Skeletal muscle satellite cell (primary cell): ENCODE data around the gene PGAM1. TPM values are rescaled to one million over a fixed set of nuclear protein-coding genes. Genes with fewer than 3 reads are reported as not detected.

Source experiments
- H3K27me3 ChIP-seq: 2 replicates; pipeline ENCODE4 v1.7.0; 2013; ENCODE audit warnings: low read length; ENCODE audit not compliant: control insufficient read depth, insufficient read depth
- H3K36me3 ChIP-seq: 2 replicates; pipeline ENCODE4 v1.7.0; 2013; ENCODE audit warnings: mild to moderate bottlenecking, control low read depth, low read length; ENCODE audit not compliant: insufficient read depth
- H3K4me1 ChIP-seq: 2 replicates; pipeline ENCODE4 v1.7.0; 2013; ENCODE audit warnings: low read length; ENCODE audit not compliant: control insufficient read depth, insufficient read depth
- H3K4me2 ChIP-seq: 2 replicates; pipeline ENCODE4 v1.7.0; 2013; ENCODE audit warnings: mild to moderate bottlenecking, low read length
- H3K4me3 ChIP-seq: 2 replicates; pipeline ENCODE4 v1.7.0; 2013; ENCODE audit warnings: low read length
- H3K9ac ChIP-seq: 2 replicates; pipeline ENCODE4 v1.7.0; 2013; ENCODE audit warnings: mild to moderate bottlenecking, low read depth, low read length, moderate library complexity
- H3K9me3 ChIP-seq: replicated peaks from 2 replicates; pipeline ENCODE4 v1.7.0; 2013; ENCODE audit warnings: mild to moderate bottlenecking, control low read depth, low read length
- total RNA-seq: library from RNA; depleted of rRNA; stranded (reverse); fragments of >200 nt; gene quantifications from 2 replicates; pipeline ENCODE4 v1.2.3, GENCODE V29; 2012; rRNA removed

The PGAM1 gene
- total RNA-seq = 694 and 782 TPM in 2 replicates

DNA sequence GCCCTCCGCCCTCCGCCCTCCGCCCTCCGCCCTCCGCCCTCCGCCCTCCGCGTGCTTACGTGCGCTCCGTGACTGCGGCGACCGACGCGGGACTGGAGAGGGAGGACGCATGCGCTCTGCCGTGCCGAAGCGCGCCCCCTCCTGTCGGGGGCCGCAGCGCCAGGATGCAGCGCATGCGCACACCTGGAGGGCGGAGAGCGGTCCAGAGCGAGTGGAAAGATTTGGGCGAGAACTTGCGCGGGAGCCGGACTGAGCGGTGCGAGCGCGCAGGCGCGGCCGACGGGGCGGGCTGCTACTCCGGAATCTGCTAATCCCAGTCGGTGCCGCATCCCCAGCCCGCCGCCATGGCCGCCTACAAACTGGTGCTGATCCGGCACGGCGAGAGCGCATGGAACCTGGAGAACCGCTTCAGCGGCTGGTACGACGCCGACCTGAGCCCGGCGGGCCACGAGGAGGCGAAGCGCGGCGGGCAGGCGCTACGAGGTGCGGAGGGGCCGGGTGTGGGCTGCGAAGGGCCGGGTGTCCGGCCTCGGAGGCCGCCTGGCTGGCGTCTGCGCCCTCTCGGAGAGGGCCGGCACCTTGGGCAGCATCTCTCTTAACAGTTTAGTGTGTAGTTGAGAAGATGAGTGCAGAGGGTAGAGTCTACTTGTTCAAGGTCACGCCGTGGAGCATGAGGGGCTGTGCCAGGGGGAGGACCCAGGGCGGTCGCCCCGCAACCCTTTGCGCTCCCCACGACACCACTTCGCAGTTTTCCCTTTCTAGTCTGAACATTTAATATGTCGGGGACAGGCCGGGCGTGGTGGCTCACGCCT is at the start of gene PGAM1:
Gene PGAM1, plus strand, starts transcription at position 228 of the 812 bp plus-strand sequence. Its CDS starts 117 bp downstream, at position 345.
- peak within 1 kb of the TSS; percentile 95 for H3K4me2 ChIP-seq
- H3K4me1 ChIP-seq = peaks cover 26% of the 10 kb centered on the region
- peaks cover 36% of the 10 kb centered on the region for H3K36me3 ChIP-seq
- no peaks in the 10 kb centered on the region for H3K27me3 ChIP-seq
- H3K9ac ChIP-seq = peak within 1 kb of the TSS; percentile 98
- H3K9me3 ChIP-seq = no peaks in the 10 kb centered on the region
- peak within 1 kb of the TSS; percentile 99 for H3K4me3 ChIP-seq

DNA sequence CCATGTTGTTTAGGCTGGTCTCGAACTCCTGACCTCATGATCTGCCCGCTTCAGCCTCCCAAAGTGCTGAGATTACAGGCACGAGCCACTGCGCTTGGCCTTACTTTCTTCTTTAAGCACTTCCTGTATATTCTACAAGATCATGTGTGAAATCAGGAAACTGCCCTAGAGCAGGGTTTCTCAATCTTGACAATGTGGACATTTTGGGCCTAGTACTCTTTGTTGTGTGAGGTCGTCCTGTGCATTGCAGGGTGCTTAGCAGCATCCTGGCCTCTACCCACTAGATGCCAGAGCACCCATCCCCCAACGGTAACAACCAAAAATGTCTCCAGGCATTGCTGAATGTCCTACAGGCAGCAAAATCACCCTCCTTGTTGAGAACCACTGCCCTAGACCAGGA is 49.6 kb upstream of the PGAM1 start:
- no peak overlapping the region for H3K4me3 ChIP-seq
- H3K4me1 ChIP-seq = no peaks in the 10 kb centered on the region
- H3K9me3 ChIP-seq = no peaks in the 10 kb centered on the region
- H3K36me3 ChIP-seq = peaks cover 43% of the 10 kb centered on the region
- H3K9ac ChIP-seq = no peak overlapping the region
- H3K27me3 ChIP-seq = no peaks in the 10 kb centered on the region
- no peak overlapping the region for H3K4me2 ChIP-seq

DNA sequence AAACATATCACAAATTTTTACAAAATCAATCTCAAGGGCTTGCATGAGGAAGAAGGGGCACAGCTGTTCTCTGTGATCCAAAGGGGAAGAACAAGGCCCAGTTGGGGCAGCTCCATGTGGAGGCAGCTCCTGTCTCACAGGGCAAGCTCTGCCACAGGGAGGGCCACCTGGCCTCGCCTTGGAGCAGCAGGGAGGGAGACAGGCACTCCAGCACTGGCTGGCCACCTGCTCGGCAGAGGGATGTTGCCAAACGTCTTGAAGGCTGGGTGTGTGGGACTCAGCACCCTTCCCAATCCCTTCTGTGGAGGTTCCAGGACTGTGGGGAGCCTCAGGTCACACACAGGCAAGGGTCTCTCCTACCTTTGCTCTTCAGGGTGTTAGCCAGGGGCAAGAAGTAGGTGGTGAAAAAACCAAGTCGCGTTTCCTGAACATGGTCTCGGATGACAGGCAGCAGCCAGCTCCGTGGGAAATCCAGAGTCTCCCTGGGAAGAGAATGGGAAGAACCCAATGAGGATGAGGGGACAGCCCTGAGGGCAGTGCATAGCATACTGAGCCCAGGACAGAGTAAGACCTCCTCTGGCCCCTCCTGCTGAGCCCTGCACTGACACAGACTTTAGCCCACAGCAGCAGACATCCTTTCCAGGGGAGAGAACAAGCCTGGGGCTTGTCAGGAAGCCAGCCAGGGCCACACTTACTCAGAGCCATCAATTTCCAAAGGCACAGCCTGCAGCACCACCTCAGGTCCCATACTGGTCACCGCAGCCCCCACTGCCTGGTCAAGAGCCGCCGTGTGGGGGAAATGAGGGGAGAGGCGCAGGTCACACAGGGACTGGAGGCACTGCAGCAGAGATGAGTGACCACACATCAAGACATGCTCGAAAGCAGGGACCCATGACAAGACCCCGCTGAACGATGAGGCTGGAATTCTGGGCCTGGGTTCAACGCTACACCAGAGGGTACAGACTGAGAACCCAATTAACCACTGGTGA is 46.8 kb upstream of the PGAM1 start:
- Histone ChIP-seq H3K9me3 (no peaks in the 10 kb centered on the region), H3K27me3 (no peaks in the 10 kb centered on the region), H3K4me3 (no peak overlapping the region), H3K4me2 (no peak overlapping the region), H3K4me1 (no peaks in the 10 kb centered on the region), H3K36me3 (peaks cover 29% of the 10 kb centered on the region), H3K9ac (no peak overlapping the region)

DNA sequence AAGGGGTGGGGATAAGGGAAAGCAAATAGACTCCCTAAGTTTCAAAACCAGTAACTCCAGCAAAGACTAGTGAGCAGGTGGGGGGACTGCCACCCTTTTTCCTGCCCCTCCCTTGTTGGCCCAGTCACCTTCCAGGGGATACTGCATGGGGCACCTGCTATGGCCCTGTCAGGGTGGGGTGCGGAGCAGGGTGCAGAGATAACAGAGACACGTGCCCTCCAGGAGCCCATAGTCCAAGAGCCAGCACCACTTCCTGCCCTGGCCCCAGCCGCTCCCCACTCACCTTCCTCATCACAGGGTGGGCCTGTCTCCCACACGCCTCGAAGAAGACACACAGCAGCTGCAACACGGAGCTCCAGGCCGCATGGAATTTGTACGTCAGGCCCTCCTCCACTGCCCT is 45.5 kb upstream of the PGAM1 start:
- H3K4me2 ChIP-seq = no peak overlapping the region
- no peaks in the 10 kb centered on the region for H3K9me3 ChIP-seq
- no peaks in the 10 kb centered on the region for H3K4me1 ChIP-seq
- H3K27me3 ChIP-seq = no peaks in the 10 kb centered on the region
- H3K9ac ChIP-seq = no peak overlapping the region
- H3K4me3 ChIP-seq = no peak overlapping the region
- peaks cover 35% of the 10 kb centered on the region for H3K36me3 ChIP-seq

DNA sequence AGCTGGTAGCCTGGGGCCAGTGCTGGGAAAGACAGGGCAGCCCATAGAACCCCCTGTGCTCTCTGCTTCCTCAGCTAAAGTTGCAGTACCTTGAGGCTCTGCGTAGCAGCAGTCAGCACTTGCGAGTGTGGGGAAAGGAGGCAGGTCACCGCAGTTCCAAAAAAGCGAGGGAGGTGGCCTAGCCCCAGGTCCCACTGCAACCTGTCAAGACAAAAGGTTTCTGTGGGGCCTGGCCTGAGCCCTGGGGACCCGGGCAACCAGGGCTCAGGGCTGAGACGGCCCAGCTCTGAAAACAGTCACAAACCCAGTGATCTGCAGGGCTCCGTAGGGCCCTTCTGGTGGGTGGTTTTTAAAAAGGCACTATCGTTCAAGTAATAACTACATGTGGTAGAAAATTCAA is 44.4 kb upstream of the PGAM1 start:
- peaks cover 39% of the 10 kb centered on the region for H3K36me3 ChIP-seq
- H3K4me2 ChIP-seq = no peak overlapping the region

DNA sequence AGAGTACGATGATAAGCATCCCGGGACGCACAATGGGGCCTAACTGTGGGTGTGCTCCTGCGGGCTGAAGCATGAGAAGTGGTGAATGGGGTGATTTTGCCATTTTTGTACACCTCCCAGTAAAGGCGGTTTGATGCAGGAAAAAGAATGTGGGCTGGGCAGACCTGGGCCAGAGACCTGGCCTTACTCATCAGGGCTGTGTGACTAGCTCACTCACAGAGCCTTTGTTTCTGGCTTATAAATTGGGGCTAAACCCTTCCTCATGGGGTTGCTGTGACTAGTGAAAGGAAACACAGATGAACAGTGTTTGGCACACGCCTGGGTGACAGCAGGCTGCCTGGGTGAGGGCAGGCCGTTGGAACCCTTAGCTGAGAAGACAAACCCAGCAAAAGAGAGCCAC is 42.8 kb upstream of the PGAM1 start:
- Histone ChIP-seq H3K36me3 (peaks cover 49% of the 10 kb centered on the region), H3K9ac (no peak overlapping the region), H3K9me3 (no peaks in the 10 kb centered on the region), H3K4me3 (no peak overlapping the region), H3K4me1 (no peaks in the 10 kb centered on the region), H3K4me2 (no peak overlapping the region), H3K27me3 (no peaks in the 10 kb centered on the region)

More for the DNA sequence above, 44.4 kb upstream of the PGAM1 start:
- H3K27me3 ChIP-seq = no peaks in the 10 kb centered on the region
- no peaks in the 10 kb centered on the region for H3K9me3 ChIP-seq
- H3K4me1 ChIP-seq = no peaks in the 10 kb centered on the region
- H3K4me3 ChIP-seq = no peak overlapping the region
- H3K9ac ChIP-seq = no peak overlapping the region

DNA sequence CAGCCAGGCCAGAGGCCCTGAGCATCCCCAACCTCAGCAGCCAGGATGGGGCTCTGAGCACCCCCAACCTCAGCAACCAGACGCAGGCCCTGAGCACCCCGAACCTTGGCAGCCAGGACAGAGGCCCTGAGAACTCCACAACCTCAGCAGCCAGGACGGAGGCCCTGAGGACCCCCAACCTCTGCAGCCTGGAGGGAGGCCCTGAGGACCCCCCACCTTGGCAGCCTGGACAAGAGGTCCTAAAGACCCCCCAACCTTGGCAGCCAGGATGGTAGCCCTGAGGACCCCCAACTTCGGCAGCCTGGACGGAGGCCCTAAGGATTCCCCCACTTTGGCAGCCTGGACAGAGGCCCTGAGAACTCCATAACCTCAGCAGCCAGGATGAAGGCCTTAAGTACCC is 41.8 kb upstream of the PGAM1 start:
- no peak overlapping the region for H3K4me3 ChIP-seq
- H3K9ac ChIP-seq = no peak overlapping the region
- H3K4me2 ChIP-seq = no peak overlapping the region
- H3K27me3 ChIP-seq = no peaks in the 10 kb centered on the region
- H3K36me3 ChIP-seq = peaks cover 55% of the 10 kb centered on the region
- H3K9me3 ChIP-seq = no peaks in the 10 kb centered on the region
- H3K4me1 ChIP-seq = no peaks in the 10 kb centered on the region

DNA sequence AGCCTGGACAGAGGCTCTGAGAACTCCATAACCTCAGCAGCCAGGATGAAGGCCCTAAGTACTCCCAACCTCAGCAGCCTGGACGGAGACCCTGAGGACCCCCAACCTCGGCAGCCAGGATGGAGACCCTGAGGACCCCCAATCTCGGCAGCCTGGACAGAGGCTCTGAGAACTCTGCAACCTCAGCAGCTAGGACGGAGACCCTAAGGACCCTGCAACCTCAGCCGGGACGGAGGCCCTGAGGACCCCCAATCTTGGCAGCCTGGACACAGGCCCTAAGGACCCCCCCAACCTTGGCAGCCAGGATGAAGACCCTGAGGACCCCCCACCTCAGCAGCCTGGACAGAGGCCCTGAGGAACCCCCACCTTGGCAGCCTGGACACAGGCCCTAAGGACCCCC is 41.4 kb upstream of the PGAM1 start:
- H3K4me2 ChIP-seq = no peak overlapping the region
- H3K36me3 ChIP-seq = peaks cover 54% of the 10 kb centered on the region
- no peak overlapping the region for H3K9ac ChIP-seq
- no peaks in the 10 kb centered on the region for H3K9me3 ChIP-seq
- no peaks in the 10 kb centered on the region for H3K4me1 ChIP-seq
- H3K27me3 ChIP-seq = no peaks in the 10 kb centered on the region
- no peak overlapping the region for H3K4me3 ChIP-seq

DNA sequence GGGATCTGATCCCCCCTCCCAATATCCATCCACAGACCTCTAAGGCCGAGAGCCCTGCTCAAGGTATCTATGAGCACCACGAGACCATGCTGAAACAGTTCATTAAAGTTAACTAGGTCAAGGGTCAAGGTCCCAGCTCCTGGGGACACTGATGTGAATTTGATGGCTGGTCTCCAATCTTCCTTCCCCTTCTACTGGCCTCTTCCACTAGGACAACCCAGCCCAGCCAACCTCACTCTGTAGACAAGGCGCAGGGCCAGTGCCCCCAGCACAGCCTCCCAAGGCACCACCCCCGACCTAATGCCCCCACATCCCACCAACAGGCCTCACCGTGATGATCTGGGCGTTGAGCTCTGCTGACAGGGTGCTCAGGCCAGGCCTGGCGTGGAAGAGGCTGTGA is 40.4 kb upstream of the PGAM1 start:
- no peaks in the 10 kb centered on the region for H3K4me1 ChIP-seq
- no peaks in the 10 kb centered on the region for H3K9me3 ChIP-seq
- no peaks in the 10 kb centered on the region for H3K27me3 ChIP-seq

DNA sequence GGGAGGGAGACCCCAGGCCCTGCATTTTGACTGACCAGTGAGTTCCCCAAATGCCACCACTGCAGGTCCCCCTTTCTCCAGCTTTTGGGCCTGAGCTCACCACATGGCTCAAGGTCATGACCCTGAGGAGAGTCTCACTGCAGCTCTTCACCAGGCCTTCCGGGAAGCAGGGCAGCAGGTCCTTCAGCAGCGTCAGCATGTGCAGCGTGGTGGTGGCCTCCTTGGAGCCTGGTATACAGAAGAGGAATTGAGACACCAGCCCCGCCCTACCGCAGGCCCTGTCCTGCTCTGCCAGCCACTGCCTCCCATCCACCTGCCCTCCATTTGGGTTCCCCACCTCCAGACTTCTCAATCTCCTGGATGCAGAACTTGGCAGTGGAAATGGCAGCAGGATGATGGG is 37.8 kb upstream of the PGAM1 start:
- Histone ChIP-seq H3K36me3 (peaks cover 55% of the 10 kb centered on the region), H3K9ac (no peak overlapping the region), H3K4me3 (no peak overlapping the region), H3K9me3 (no peaks in the 10 kb centered on the region), H3K4me1 (no peaks in the 10 kb centered on the region), H3K27me3 (no peaks in the 10 kb centered on the region), H3K4me2 (no peak overlapping the region)

More for the DNA sequence above, 40.4 kb upstream of the PGAM1 start:
- Histone ChIP-seq H3K4me3 (no peak overlapping the region), H3K36me3 (peaks cover 54% of the 10 kb centered on the region), H3K9ac (no peak overlapping the region), H3K4me2 (no peak overlapping the region)

DNA sequence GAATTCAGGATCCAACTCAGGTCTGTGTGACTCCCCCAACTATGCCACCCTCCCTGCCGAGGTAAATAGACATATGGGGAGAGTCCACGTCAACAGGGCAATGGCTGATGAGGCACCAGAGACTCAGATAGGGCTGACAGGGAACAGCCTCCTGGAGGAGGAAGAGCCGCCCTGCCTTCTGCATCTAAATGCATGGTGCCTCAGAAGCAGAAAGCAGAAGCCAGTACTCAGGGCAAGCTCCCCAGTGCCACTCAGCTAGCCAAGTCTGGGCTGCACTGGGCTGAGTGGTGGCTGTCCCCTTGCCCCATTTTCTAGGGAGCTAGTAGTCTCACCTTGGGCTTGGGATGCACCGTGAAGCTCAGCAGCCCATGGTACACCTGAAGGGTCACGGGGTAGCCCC is 35.9 kb upstream of the PGAM1 start:
- no peak overlapping the region for H3K4me3 ChIP-seq
- no peak overlapping the region for H3K4me2 ChIP-seq
- H3K9me3 ChIP-seq = no peaks in the 10 kb centered on the region
- H3K9ac ChIP-seq = no peak overlapping the region
- H3K27me3 ChIP-seq = no peaks in the 10 kb centered on the region
- peaks cover 57% of the 10 kb centered on the region for H3K36me3 ChIP-seq
- H3K4me1 ChIP-seq = no peaks in the 10 kb centered on the region
